IPS-20b (cell line): Measurements from ENCODE around the gene GPR37L1.
"Not testable (repeated sequence)": the region's sequence is repeated elsewhere in the genome, so short reads cannot be mapped to it uniquely, and the experiment has no call there.

Source experiments
- H3K27ac ChIP-seq: one replicate; pipeline ENCODE4 v1.5.1; 2013; ENCODE audit warnings: low read length
- H3K27me3 ChIP-seq: 2 replicates; pipeline ENCODE4 v1.6.1; 2013; ENCODE audit warnings: mild to moderate bottlenecking, low read length, inconsistent platforms; ENCODE audit not compliant: insufficient read depth
- H3K36me3 ChIP-seq: 2 replicates; pipeline ENCODE4 v1.6.1; 2013; ENCODE audit warnings: low read depth, mild to moderate bottlenecking, inconsistent platforms, low read length, moderate library complexity; ENCODE audit not compliant: insufficient read depth
- H3K4me1 ChIP-seq: 2 replicates; pipeline ENCODE4 v1.6.1; 2013; ENCODE audit warnings: mild to moderate bottlenecking, control low read depth, inconsistent platforms, low read length, moderate library complexity; ENCODE audit not compliant: insufficient read depth
- H3K4me3 ChIP-seq: 2 replicates; pipeline ENCODE4 v1.5.1; 2013; ENCODE audit warnings: mild to moderate bottlenecking, low read length, inconsistent platforms
- H3K9ac ChIP-seq: 2 replicates; pipeline ENCODE4 v1.6.1; 2013; ENCODE audit warnings: low read depth, mild to moderate bottlenecking, inconsistent platforms, low read length, moderate library complexity
- H3K9me3 ChIP-seq: 2 replicates; pipeline ENCODE4 v1.6.1; 2013; ENCODE audit warnings: mild to moderate bottlenecking, low read depth, low read length, inconsistent platforms; ENCODE audit not compliant: insufficient read depth

GPR37L1 gene

GRCh38 chr1:202167708-202168415 lies 45.1 kb downstream of the GPR37L1 start:
- Histone ChIP-seq H3K4me3 (no peak overlapping the region), H3K36me3 (no peaks in the 10 kb centered on the region), H3K4me1 (no peaks in the 10 kb centered on the region; the same call in 1 of the 2 replicates), H3K27me3 (no peaks in the 10 kb centered on the region), H3K9ac (no peak overlapping the region), H3K27ac (no peak overlapping the region), H3K9me3 (no peaks in the 10 kb centered on the region)

GRCh38 chr1:202168861-202169260 lies 46.1 kb downstream of the GPR37L1 start:
- no peaks in the 10 kb centered on the region for H3K36me3 ChIP-seq
- no peak overlapping the region for H3K9ac ChIP-seq
- no peak overlapping the region for H3K4me3 ChIP-seq
- H3K4me1 ChIP-seq, result no peaks in the 10 kb centered on the region; the same call in 1 of the 2 replicates
- H3K9me3 ChIP-seq, result no peaks in the 10 kb centered on the region
- no peak overlapping the region for H3K27ac ChIP-seq
- no peaks in the 10 kb centered on the region for H3K27me3 ChIP-seq

GRCh38 chr1:202170726-202171125 lies 48.0 kb downstream of the GPR37L1 start:
- Histone ChIP-seq H3K27me3 (no peaks in the 10 kb centered on the region), H3K36me3 (no peaks in the 10 kb centered on the region), H3K27ac (no peak overlapping the region), H3K4me1 (no peaks in the 10 kb centered on the region; the same call in 1 of the 2 replicates), H3K9ac (no peak overlapping the region), H3K4me3 (no peak overlapping the region), H3K9me3 (no peaks in the 10 kb centered on the region)

- H3K9ac ChIP-seq, result no peak overlapping the region
- H3K4me3 ChIP-seq, result no peak overlapping the region
Measured at GRCh38 chr1:202171292-202172014, 48.7 kb downstream of the GPR37L1 start.

GRCh38 chr1:202172015-202172355 lies 49.3 kb downstream of the GPR37L1 start:
- Histone ChIP-seq H3K27me3 (no peaks in the 10 kb centered on the region), H3K27ac (no peak overlapping the region), H3K9me3 (no peaks in the 10 kb centered on the region), H3K4me3 (no peak overlapping the region), H3K9ac (no peak overlapping the region), H3K36me3 (no peaks in the 10 kb centered on the region), H3K4me1 (no peaks in the 10 kb centered on the region)

More at GRCh38 chr1:202171292-202172014, 48.7 kb downstream of the GPR37L1 start:
- no peaks in the 10 kb centered on the region for H3K4me1 ChIP-seq
- no peaks in the 10 kb centered on the region for H3K27me3 ChIP-seq
- H3K36me3 ChIP-seq, result no peaks in the 10 kb centered on the region
- H3K9me3 ChIP-seq, result no peaks in the 10 kb centered on the region
- H3K27ac ChIP-seq, result no peak overlapping the region

- Histone ChIP-seq H3K36me3 (no peaks in the 10 kb centered on the region), H3K27me3 (no peaks in the 10 kb centered on the region), H3K4me3 (no peak overlapping the region), H3K9me3 (no peaks in the 10 kb centered on the region), H3K27ac (no peak overlapping the region), H3K9ac (no peak overlapping the region), H3K4me1 (no peaks in the 10 kb centered on the region)
Measured at GRCh38 chr1:202173993-202174392, 51.3 kb downstream of the GPR37L1 start.

- Histone ChIP-seq H3K9me3 (no peaks in the 10 kb centered on the region), H3K36me3 (no peaks in the 10 kb centered on the region), H3K27me3 (no peaks in the 10 kb centered on the region), H3K9ac (no peak overlapping the region), H3K4me1 (no peaks in the 10 kb centered on the region), H3K27ac (no peak overlapping the region), H3K4me3 (no peak overlapping the region)
Measured at GRCh38 chr1:202176949-202177927, 54.5 kb downstream of the GPR37L1 start.

- Histone ChIP-seq H3K4me3 (no peak overlapping the region), H3K9ac (no peak overlapping the region), H3K36me3 (no peaks in the 10 kb centered on the region), H3K27me3 (0 out of 2 replicates have a peak, but pooled peaks cover 7% of the 10 kb centered on the region), H3K27ac (no peak overlapping the region), H3K9me3 (no peaks in the 10 kb centered on the region), H3K4me1 (no peaks in the 10 kb centered on the region)
Measured at GRCh38 chr1:202179828-202180750, 57.4 kb downstream of the GPR37L1 start.

- not testable (repeated sequence) for H3K36me3 ChIP-seq, H3K9ac ChIP-seq, H3K27ac ChIP-seq, H3K4me1 ChIP-seq, H3K9me3 ChIP-seq, H3K4me3 ChIP-seq, H3K27me3 ChIP-seq
Measured at GRCh38 chr1:202180751-202181139, 58.0 kb downstream of the GPR37L1 start.

- Histone ChIP-seq H3K27me3 (0 out of 2 replicates have a peak, but pooled peaks cover 7% of the 10 kb centered on the region), H3K9ac (no peak overlapping the region), H3K9me3 (no peaks in the 10 kb centered on the region), H3K4me3 (no peak overlapping the region), H3K36me3 (no peaks in the 10 kb centered on the region), H3K27ac (no peak overlapping the region), H3K4me1 (no peaks in the 10 kb centered on the region)
Measured at GRCh38 chr1:202181586-202181985, 58.9 kb downstream of the GPR37L1 start.
